MM.1S (cell line): Measurements from ENCODE around the gene PHF8.

ENCODE experiments used
- DNase-seq: peaks from one replicate; pipeline ENCODE4 v3.0.0-alpha.2; 2015
- H2AFZ ChIP-seq: fragments of 300-600 bp; sonication (generic); 2 replicates; pipeline ENCODE4 v1.6.0; 2016; ENCODE audit warnings: antibody characterized with exemption, low read length
- H3F3A ChIP-seq: fragments of 300-600 bp; sonication (generic); 2 replicates; pipeline ENCODE4 v1.6.1; 2016; ENCODE audit warnings: mild to moderate bottlenecking, antibody characterized with exemption, low read length, moderate library complexity, mixed read lengths; ENCODE audit not compliant: insufficient read depth
- H3K27ac ChIP-seq: fragments of 300-600 bp; sonication (generic); 2 replicates; pipeline ENCODE4 v1.5.1; 2016; ENCODE audit warnings: mild to moderate bottlenecking, low read length
- H3K27me3 ChIP-seq: fragments of 300-600 bp; sonication (generic); replicated peaks from 2 replicates; pipeline ENCODE4 v1.6.0; 2016; ENCODE audit warnings: low read length; ENCODE audit not compliant: insufficient read depth
- H3K36me3 ChIP-seq: fragments of 300-600 bp; sonication (generic); replicated peaks from 2 replicates; pipeline ENCODE4 v1.6.1; 2016; ENCODE audit warnings: mild to moderate bottlenecking, low read length, mixed read lengths; ENCODE audit not compliant: insufficient read depth
- H3K4me1 ChIP-seq: fragments of 300-600 bp; sonication (generic); 2 replicates; pipeline ENCODE4 v1.6.1; 2016; ENCODE audit warnings: low read length, mixed read lengths
- H3K4me2 ChIP-seq: fragments of 300-600 bp; sonication (generic); 2 replicates; pipeline ENCODE4 v1.6.0; 2016; ENCODE audit warnings: low read depth, low read length
- H3K4me3 ChIP-seq: fragments of 300-600 bp; sonication (generic); 2 replicates; pipeline ENCODE4 v1.5.1; 2016; ENCODE audit warnings: low read length, mixed read lengths
- H3K79me2 ChIP-seq: fragments of 300-600 bp; sonication (generic); 2 replicates; pipeline ENCODE4 v1.6.1; 2016; ENCODE audit warnings: mixed run types, low read length, mixed read lengths
- H3K9ac ChIP-seq: fragments of 300-600 bp; sonication (generic); 2 replicates; pipeline ENCODE4 v1.6.1; 2016; ENCODE audit warnings: low read length, mixed read lengths
- H3K9me2 ChIP-seq: fragments of 300-600 bp; sonication (generic); replicated peaks from 2 replicates; pipeline ENCODE4 v1.6.1; 2016; ENCODE audit warnings: mild to moderate bottlenecking, low read length, mixed read lengths; ENCODE audit not compliant: insufficient read depth
- H3K9me3 ChIP-seq: fragments of 300-600 bp; sonication (generic); replicated peaks from 2 replicates; pipeline ENCODE4 v1.6.1; 2016; ENCODE audit warnings: mild to moderate bottlenecking, low read length, mixed read lengths; ENCODE audit not compliant: insufficient read depth
- H4K20me1 ChIP-seq: fragments of 300-600 bp; sonication (generic); 2 replicates; pipeline ENCODE4 v1.6.1; 2016; ENCODE audit warnings: mild to moderate bottlenecking, low read length, moderate library complexity, mixed read lengths; ENCODE audit not compliant: insufficient read depth
- EZH2 ChIP-seq: fragments of 300-600 bp; sonication (generic); optimal IDR thresholded peaks from 2 replicates; pipeline ENCODE3; 2017; ENCODE audit warnings: low read depth, mild to moderate bottlenecking, antibody characterized with exemption, low read length, mixed read lengths
- EZH2phosphoT487 ChIP-seq: fragments of 300-600 bp; sonication (generic); IDR thresholded peaks from 2 replicates; pipeline ENCODE4 v1.6.1; 2018; ENCODE audit warnings: antibody characterized with exemption, low read length
- TF ChIP-seq, protein P1 (sequence below): fragments of 300-600 bp; sonication (generic); IDR thresholded peaks from 2 replicates; pipeline ENCODE4 v1.5.1; 2016; ENCODE audit warnings: antibody characterized with exemption, low read length, mixed read lengths

Gene PHF8

DNA sequence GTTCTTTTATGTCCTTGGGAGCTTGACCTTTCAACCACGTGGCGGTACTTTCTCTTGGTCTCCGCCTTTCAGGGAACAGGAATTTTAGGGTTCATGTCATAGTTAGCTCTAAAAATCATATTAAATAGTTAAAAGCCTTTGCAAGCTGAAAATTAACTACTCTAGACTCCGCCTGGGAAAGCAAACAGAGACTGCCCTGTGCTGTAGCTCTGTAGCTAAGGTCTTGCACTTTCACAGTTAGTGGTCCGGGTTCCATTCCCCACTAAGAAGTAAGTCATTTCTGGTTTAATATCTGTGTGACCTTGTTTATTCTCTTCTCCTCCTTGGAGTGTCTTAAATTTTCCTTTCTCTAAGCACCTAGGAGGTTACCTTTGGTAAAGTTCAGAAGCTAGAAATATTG, 118.2 kb downstream of the PHF8 start:
- Histone ChIP-seq H3K4me1 (no peaks in the 10 kb centered on the region), H3K79me2 (no peaks in the 10 kb centered on the region), H2AFZ (no peak overlapping the region), H3K9me3 (no peaks in the 10 kb centered on the region), H3K4me3 (no peak overlapping the region), H3K36me3 (no peaks in the 10 kb centered on the region), H3K27ac (no peak overlapping the region), H3F3A (no peaks in the 10 kb centered on the region), H3K9me2 (no peaks in the 10 kb centered on the region), H3K27me3 (no peaks in the 10 kb centered on the region), H3K4me2 (no peak overlapping the region), H3K9ac (no peak overlapping the region), H4K20me1 (no peaks in the 10 kb centered on the region)
- no peak for DNase-seq
- no peak for TF ChIP-seq EZH2phosphoT487
- TF ChIP-seq, protein P1, sequence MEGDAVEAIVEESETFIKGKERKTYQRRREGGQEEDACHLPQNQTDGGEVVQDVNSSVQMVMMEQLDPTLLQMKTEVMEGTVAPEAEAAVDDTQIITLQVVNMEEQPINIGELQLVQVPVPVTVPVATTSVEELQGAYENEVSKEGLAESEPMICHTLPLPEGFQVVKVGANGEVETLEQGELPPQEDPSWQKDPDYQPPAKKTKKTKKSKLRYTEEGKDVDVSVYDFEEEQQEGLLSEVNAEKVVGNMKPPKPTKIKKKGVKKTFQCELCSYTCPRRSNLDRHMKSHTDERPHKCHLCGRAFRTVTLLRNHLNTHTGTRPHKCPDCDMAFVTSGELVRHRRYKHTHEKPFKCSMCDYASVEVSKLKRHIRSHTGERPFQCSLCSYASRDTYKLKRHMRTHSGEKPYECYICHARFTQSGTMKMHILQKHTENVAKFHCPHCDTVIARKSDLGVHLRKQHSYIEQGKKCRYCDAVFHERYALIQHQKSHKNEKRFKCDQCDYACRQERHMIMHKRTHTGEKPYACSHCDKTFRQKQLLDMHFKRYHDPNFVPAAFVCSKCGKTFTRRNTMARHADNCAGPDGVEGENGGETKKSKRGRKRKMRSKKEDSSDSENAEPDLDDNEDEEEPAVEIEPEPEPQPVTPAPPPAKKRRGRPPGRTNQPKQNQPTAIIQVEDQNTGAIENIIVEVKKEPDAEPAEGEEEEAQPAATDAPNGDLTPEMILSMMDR = no peak
- TF ChIP-seq EZH2 = no peak

DNA sequence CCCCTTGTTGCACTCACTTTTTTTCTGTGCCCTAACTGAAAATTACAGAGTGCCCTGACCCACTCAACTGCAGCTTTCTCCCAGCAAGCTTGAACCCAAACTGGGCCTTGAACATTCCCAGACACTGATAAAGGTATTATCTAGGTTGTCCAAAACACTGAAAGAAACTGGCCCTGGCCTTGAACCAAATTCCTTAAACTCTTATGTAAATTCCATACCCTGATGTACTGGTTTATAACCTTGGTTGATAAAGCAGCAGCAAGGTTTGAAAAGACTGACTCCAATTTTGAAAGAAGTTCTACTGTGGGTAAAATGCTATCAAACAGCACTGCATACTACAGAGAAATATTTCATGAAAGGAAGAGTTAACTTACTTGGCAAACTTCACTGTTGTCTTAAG, 125.6 kb downstream of the PHF8 start:
- no peak for DNase-seq
- Histone ChIP-seq H3K27ac (no peak overlapping the region), H3K9me3 (no peaks in the 10 kb centered on the region), H3K4me2 (no peak overlapping the region), H3K4me1 (no peaks in the 10 kb centered on the region), H2AFZ (no peak overlapping the region), H3K9me2 (no peaks in the 10 kb centered on the region), H3F3A (no peaks in the 10 kb centered on the region), H3K36me3 (no peaks in the 10 kb centered on the region), H3K79me2 (no peaks in the 10 kb centered on the region), H3K27me3 (no peaks in the 10 kb centered on the region), H3K4me3 (no peak overlapping the region), H4K20me1 (no peaks in the 10 kb centered on the region), H3K9ac (no peak overlapping the region)
- TF ChIP-seq EZH2 = no peak
- TF ChIP-seq EZH2phosphoT487 = no peak
- TF ChIP-seq, protein P1 = no peak

DNA sequence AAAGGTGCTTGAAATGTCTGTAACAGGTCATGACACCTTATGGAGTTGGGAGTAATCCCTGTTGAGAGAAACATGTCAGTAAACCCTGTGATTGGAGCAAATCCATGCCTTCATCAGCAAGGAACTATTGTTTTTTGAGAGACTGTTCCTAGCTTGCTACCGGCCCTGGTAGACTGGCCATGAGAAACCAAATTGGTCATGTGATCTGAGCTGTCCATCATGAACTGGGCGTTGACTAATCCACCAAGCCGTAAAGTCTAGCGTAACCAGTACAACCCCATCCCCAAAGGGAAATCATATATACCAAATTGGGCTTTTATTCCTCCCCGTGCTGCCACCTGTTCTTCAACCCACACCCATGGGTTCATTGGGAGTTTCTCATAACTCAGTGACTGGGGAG, 143.7 kb downstream of the PHF8 start:
- no peaks in the 10 kb centered on the region for H3K4me1 ChIP-seq
- no peak overlapping the region for H3K9ac ChIP-seq
- no peak overlapping the region for H3K27ac ChIP-seq
- no peaks in the 10 kb centered on the region for H3K27me3 ChIP-seq
- no peak overlapping the region for H3K4me2 ChIP-seq
- TF ChIP-seq, protein P1 = no peak
- TF ChIP-seq EZH2 (no peak), EZH2phosphoT487 (no peak)
- H3F3A ChIP-seq = no peaks in the 10 kb centered on the region
- H3K9me2 ChIP-seq = no peaks in the 10 kb centered on the region
- H3K36me3 ChIP-seq = no peaks in the 10 kb centered on the region
- H3K79me2 ChIP-seq = no peaks in the 10 kb centered on the region
- H2AFZ ChIP-seq = no peak overlapping the region
- no peaks in the 10 kb centered on the region for H3K9me3 ChIP-seq
- no peaks in the 10 kb centered on the region for H4K20me1 ChIP-seq
- no peak overlapping the region for H3K4me3 ChIP-seq
- DNase-seq = no peak
